GM12891 (cell line): ENCODE measurements around the gene TTLL5.

ENCODE experiments used
- PAX5 ChIP-seq: IDR thresholded peaks from 2 replicates; pipeline ENCODE4 v1.6.1; 2011; ENCODE audit warnings: low read length, moderate library complexity, mild to moderate bottlenecking; ENCODE audit not compliant: insufficient read depth, severe bottlenecking
- POLR2A ChIP-seq: IDR thresholded peaks from 2 replicates; pipeline ENCODE4 v1.6.1; 2011; ENCODE audit warnings: low read depth, low read length, control low read depth
- POLR2AphosphoS5 ChIP-seq: IDR thresholded peaks from 2 replicates; pipeline ENCODE4 v1.6.1; 2011; ENCODE audit warnings: low read depth, low read length, control low read depth
- POU2F2 ChIP-seq: IDR thresholded peaks from 2 replicates; pipeline ENCODE4 v1.6.1; 2011; ENCODE audit warnings: low read depth, mild to moderate bottlenecking, control low read depth, low read length, moderate library complexity
- TAF1 ChIP-seq: IDR thresholded peaks from 2 replicates; pipeline ENCODE4 v1.6.1; 2011; ENCODE audit warnings: low read depth, low read length, control low read depth

- TF ChIP-seq POLR2A: no peak
- no peak for TF ChIP-seq POU2F2
- TF ChIP-seq POLR2AphosphoS5: no peak
- no peak for TF ChIP-seq TAF1
- no peak for TF ChIP-seq PAX5
These were observed 64.4 kb downstream of the TTLL5 start for GRCh38 chr14:75725481-75725880.
